GM18870 (cell line): Measurements from ENCODE around the gene KRTAP12-3.
"Not testable (repeated sequence)": the region's sequence is repeated elsewhere in the genome, so short reads cannot be mapped to it uniquely, and the experiment has no call there.

Source experiments
- ATAC-seq: cut with Tn5 transposase; IDR thresholded peaks from one replicate; pipeline ENCODE4 v1.9.1; 2021; ENCODE audit warnings: moderate library complexity; ENCODE audit not compliant: unreplicated experiment

The KRTAP12-3 gene

DNA sequence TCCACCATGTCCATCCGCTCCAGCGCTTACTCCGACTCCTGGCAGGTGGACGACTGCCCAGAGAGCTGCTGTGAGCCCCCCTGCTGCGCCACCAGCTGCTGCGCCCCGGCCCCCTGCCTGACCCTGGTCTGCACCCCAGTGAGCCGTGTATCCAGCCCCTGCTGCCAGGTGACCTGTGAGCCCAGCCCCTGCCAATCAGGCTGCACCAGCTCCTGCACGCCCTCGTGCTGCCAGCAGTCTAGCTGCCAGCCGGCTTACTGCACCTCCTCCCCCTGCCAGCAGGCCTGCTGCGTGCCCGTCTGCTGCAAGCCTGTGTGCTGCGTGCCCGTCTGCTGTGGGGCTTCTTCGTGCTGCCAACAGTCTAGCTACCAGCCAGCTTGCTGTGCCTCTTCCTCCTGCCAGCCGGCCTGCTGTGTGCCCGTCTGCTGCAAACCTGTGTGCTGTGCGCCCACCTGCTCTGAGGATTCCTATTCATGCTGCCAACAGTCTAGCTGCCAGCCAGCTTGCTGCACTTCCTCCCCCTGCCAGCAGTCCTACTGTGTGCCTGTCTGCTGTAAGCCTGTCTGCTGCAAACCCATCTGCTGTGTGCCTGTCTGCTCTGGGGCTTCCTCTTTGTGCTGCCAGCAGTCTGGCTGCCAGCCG lies 30.4 kb upstream of the KRTAP12-3 start:
- not testable (repeated sequence) for ATAC-seq

DNA sequence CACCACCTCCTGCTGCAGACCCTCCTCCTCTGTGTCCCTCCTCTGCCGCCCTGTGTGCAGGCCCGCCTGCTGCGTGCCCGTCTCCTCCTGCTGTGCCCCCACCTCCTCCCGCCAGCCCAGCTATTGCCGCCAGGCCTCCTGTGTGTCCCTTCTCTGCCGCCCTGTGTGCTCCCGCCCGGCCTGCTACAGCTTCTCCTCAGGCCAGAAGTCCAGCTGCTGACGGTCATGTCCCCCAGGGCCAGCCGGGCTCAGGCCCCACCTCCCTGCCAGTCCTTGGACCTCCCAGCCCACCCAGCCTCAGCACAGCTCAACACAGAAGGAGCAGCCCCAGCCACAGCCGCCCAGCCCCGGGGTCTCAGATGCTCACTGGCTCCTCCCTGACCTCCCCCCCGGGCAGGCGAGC lies 29.9 kb upstream of the KRTAP12-3 start:
- ATAC-seq = not testable (repeated sequence)

DNA sequence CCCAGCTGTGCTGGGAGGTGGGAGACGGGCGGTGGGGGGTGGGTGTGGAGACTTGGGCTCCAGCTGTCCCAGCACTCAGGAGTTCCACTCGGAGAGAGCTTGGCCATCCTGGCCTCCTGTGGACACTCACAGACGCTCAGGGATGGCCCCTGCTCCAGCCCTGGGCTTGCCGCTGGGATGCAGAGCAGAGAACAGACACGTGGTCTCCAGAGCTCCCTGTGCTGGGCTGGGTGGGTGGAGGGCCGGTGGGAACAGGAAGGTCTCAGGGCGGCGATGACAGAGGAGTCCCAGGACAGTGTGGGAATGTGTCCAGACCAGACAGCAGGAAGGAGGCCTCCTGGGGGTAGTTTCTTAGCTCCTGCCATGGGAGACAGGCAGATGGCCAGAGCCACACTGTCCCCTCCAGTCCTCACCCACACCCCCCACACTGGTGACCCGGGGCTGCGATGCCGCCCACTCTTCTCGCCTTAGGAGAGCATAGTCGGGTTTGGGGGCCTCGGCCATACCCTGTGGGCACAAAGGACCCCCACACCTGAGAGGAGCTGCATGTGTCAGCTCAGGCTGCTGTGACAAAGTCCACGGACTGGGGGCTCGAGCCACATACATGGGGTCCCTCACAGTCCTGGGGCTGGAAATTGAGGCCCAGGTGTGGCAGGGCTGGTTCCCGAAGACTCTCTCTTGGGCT lies 28.9 kb upstream of the KRTAP12-3 start:
- no peak for ATAC-seq

DNA sequence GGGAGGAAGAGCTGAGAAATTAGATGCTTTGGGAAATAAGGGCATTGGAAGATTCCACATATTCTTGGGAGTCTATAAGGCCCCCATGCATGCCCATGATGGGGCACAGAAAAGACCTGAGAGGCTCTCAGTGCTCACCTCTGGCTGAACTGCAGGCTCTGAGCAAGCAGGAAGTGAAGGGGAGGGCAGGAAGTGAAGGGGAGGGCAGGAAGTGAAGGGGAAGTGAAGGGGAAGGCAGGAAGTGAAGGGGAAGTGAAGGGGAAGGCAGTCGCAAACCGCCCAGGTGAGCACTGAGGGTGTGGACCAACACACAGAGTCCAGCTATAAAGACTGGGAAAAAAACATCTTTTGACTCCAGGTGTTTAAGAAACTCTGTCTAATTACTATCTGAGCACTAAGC lies 27.3 kb upstream of the KRTAP12-3 start:
- no peak for ATAC-seq

DNA sequence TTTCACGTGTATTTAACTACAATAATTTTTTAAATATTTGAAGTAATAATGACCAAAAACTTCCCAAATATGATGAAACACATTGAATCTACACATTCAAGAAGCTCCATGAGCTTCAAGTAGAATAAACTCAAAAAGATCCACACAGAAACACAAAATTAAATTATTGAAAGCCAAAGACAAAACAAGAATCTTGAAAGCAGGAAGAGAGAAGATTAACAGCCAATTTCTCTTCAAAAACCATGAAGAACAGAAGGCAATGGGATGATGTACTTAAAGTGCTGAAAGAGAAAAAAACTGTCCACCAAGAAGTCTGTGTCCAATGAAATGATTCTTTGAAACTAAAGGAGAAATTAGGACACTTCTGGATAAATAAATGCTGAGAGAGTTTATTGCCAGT lies 25.7 kb upstream of the KRTAP12-3 start:
- ATAC-seq = no peak

DNA sequence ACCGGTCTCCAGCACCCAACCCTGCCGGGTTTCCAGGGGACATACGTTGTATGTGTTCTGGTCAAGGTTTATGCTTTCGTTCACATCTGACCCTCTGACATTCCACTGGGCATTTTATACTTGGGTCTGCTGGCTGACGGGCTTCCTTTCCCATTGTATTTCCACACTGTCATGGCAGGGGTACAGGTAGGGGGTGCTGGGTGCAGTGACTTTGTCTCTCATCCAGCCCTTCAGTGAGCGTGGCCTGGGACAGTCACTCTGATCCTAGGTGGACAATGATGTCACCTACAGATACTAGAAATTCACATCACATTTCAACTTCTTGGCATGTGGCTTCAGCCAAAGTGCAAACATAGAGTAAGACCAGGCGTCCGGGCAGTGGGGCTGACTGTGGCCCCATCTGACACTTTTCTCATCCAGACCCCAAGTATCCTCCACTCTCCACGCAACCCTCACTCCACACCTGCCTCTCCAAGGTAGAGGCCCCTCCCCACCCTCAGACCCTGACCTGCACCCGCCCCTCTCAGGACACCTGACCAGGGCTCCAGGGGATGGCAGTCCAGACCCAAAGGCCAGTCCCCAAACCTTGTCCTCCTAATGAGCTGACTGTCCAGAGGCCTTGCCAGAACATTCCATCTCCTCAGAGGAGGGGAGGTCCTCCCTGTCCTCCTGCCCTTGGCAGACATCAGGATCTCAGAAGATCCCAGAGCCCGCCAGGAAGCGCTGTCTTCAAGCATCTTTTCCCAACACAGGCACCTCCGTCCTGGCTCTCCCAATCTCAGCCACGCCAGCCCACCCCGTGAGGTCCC lies 21.3 kb upstream of the KRTAP12-3 start:
- no peak for ATAC-seq

DNA sequence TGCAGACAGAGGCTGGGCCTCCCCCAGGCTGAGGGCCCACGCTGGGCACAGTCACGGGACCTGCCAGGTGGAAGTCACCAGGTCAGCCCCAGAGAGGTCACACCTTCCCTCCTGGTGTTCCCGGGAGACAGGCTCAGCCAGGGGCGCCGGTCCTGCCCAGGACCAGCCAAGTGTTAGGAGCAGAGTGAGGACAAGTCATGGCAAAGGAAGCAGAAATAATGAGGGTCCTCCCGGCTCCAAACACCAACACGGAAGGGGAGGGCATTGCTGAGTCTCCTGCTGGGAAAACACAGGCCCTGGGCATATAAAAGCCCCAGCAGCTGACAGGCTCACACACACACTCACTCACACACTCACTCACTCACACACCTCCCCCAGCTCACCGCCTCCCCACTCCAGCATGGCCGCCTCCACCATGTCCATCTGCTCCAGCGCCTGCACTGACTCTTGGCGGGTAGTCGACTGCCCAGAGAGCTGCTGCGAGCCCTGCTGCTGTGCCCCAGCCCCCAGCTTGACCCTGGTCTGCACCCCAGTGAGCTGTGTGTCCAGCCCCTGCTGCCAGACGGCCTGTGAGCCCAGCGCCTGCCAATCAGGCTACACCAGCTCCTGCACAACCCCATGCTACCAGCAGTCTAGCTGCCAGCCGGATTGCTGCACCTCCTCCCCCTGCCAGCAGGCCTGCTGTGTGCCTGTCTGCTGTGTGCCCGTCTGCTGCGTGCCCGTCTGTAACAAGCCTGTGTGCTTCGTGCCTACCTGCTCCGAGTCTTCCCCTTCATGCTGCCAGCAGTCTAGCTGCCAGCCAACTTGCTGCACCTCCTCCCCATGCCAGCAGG lies 20.5 kb upstream of the KRTAP12-3 start, which contains the start of gene KRTAP10-10:
TSS of gene KRTAP10-10 (plus strand) at position 339 of the 833 bp plus-strand sequence. CDS start at position 401, 62 bp downstream.
- no peak for ATAC-seq

DNA sequence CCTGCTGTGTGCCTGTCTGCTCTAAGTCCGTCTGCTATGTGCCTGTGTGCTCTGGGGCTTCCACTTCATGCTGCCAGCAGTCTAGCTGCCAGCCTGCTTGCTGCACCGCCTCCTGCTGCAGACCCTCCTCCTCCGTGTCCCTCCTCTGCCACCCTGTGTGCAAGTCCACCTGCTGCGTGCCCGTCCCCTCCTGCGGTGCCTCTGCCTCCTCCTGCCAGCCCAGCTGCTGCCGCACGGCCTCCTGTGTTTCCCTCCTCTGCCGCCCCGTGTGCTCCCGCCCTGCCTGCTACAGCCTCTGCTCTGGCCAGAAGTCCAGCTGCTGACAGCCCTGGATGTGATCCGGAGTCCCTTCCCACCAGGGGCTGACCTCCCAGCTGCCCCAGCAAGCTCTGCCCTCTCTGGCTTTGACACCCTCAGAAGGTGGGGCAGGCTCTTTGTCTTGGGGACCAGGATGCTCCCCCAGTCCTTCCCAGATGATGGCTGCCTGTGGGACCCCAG lies 19.8 kb upstream of the KRTAP12-3 start:
- ATAC-seq = not testable (repeated sequence)

DNA sequence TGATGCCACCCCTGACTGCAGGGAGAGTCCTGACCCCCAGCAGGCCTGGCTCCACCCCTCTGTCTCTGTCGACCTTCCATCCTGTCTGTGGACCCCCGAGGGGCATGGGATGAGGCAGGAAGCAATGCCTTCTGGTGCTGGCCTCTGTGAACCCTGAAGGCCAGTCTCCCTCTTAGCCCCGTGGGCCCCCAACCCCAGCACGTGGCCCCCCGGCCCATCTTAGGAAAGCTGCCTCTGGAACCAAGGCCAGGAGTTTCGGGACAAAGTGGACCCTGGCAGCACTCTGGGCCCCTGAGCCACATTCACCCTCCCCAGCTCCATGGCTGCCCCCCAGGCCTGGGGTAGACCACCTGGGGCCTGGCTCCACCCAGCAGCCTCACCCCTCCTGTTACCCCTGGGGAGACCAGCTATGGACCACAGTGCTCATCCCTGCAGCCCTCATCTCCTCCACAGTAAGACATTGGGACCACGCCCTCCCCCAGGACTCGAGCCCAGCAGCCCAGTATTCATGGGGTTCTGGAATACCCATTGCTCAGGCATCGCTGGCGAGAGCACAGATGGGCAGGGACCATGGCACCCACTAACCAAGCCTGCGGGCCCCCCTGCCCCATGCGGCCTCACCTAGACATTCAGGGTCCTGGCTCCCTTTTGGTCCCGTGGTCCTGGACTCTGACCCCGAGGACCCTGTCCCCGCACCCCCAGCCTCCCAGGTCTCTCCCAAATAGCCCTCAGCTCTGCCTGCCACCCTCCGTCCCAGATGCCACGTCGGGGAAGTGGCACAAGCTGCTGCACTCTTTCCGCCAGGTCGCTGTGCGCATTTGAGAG lies 19.0 kb upstream of the KRTAP12-3 start:
- ATAC-seq = not testable (repeated sequence)

DNA sequence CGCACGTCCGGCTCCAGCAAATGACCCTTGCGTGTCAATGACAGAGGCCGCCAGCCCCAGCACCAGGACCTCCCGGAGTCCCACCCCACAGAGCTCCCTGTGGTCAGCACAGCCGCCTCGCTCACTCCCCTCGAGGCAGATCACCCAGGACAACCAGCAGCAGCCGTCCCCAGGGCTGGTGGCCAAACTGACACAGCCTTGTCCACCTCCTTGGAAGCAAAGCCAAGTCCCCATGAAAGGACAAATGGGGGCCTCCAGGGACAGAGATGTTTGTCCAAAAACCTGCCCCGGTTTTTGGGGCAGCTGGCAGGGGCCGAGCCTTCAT lies 18.4 kb upstream of the KRTAP12-3 start:
- no peak for ATAC-seq

DNA sequence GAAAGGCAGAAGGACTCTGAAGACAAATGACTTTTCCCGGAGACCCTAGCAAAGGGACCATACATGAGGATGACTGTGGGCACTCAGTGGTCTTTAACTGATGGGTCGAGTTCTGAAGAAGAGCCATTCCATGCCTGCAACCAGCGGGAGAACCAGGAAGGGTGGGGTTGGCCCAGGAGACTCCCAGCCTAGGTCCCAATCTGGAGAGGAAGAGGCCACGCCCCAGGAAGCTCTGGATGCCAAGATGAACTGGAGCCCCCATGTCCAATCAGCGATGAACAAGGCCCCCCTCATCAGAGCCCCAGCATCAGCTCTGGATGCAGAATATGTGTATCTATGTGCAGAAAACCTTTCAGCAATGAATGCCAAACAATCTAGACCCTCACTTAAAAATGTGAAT lies 17.0 kb upstream of the KRTAP12-3 start:
- no peak for ATAC-seq

DNA sequence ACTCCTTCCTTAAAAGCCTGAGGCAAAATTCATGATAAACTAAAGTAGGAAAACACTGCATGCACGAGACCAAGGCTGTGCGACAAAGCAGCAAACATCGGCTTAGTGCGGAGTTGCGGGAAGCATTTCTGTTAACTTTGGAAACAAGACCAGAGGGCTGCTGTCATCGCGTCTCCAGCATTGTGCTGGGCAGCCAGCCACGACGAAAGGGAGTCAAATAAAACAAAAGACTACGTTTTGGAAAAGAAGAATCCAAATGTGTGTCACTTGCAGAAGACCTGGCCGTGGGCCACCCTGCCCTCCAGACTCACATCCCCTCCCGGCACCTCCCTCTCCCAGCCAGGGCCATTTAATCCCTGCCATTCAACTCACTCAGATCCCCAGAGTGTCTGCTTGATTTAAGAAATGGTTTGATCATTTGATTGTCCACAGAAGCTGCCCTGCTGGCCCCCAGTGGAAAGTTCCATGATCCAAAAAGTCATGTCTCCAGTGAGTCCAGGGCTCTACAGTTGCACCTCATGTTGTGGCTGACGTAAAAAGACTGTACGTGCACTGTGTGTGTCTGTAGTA lies 13.9 kb upstream of the KRTAP12-3 start:
- no peak for ATAC-seq

DNA sequence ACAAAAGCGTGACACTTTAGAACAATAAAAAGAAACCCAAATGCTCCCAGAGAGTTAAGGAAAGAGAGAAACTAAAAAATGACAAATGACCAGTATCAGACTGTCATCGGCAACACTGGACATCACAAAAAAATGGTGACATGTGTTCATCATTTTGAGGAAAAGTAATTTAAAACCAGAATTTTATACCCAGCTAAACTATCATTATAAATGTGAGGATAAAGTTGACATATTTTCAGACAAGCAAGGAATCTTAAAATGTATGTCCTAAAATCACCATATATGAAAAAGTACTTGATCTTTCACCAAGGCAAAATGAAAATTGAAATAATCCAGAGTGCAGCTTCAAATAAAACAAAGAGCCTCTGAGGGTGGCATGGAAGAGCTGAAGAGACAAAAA lies 12.9 kb upstream of the KRTAP12-3 start:
- ATAC-seq = no peak

DNA sequence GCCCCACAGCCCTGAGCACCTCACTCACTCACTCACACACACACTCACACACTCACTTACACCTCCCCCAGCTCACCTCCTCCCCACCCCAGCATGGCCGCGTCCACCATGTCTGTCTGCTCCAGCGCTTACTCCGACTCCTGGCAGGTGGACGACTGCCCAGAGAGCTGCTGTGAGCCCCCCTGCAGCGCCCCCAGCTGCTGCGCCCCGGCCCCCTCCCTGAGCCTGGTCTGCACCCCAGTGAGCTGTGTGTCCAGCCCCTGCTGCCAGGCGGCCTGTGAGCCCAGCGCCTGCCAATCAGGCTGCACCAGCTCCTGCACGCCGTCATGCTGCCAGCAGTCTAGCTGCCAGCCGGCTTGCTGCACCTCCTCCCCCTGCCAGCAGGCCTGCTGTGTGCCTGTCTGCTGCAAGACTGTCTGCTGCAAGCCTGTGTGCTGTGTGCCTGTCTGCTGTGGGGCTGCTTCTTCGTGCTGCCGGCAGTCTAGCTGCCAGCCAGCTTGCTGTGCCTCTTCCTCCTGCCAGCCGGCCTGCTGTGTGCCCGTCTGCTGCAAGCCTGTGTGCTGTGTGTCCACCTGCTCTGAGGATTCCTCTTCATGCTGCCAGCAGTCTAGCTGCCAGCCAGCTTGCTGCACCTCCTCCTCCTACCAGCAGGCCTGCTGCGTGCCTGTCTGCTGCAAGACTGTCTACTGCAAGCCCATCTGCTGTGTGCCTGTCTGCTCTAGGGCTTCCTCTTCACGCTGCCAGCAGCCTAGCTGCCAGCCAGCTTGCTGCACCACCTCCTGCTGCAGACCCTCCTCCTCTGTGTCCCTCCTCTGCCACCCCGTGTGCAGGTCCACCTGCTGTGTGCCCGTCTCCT lies 11.1 kb upstream of the KRTAP12-3 start, which contains the start of gene KRTAP10-11:
TSS of gene KRTAP10-11 (plus strand) at position 49 of the 856 bp plus-strand sequence. CDS start at position 94, 45 bp downstream.
- not testable (repeated sequence) for ATAC-seq

DNA sequence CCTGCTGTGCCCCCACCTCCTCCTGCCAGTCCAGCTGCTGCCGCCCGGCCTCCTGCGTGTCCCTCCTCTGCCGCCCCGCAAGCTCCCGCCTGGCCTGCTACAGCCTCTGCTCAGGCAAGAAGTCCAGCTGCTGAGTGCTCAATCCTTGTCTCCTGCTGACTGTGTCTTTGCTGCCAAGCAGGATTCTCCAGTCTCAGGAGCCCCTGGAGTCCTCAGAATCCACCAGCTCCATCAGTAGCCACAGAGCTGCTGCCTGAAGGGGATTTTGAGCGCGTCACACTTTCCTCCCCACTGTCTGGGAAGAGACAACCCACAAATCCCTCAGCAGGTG lies 10.5 kb upstream of the KRTAP12-3 start:
- no peak for ATAC-seq

DNA sequence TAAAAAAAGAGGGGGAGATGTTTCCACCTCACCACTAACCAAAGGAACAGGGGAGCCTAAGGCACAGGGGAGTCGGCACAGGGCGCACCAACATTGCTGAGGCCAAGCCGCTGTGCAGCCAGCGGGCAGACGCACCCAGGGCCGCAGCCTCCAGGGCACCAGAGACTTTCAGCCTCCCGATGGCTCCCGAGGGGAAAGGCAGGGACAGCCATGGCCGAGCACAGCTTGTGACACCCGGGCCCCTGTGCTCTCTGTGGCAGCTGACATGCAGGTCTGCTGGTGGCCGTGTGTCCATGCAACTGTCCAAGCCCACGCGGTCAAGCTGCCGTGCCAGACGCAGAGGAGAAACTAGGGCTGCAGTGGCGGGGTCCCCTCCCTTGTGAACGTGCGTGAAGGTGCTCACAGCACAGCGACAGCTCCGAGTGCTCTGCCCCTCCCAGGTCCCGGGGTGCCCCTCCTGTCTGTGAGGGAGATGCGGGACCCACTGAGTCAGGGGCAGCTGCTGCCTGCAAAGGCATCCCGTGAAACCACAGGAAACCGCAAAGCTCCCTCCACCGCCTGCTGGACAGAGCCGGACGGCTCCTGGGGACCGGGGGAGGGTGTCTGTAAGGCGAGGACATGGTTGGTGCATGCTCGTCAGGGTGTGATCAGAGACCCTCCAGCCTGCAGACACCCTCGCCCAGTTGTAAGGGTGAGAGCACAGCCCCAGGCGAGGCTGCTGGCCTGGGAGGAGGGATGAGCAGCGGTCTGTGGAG lies 9.0 kb upstream of the KRTAP12-3 start:
- ATAC-seq = no peak

DNA sequence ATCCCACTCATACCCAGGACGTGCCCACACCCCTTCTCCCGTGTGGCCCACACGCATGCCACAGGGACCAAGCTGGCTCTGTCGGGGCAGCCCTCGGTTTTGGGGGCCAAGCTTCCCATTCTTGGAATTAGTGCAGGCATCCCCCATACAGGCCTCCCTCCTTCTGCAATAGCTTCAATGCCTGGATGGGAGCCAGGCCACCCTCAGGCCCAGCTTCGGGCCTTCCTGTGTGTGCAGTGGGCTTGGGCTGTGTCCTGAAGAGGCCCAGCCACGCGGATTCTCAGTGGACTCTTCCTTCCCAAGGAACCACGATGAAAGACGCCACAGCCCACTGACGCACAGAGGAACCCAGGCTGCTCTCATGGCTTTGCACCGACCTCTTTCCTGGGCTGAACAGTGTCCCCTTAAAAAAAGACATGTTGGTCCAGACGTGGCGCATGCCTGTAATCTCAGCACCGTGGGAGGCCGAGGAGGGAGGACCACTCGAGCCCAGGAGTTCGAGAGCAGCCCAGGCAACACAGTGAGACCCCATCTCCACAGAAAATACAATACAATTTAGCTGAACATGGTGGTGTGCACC lies 8.1 kb upstream of the KRTAP12-3 start:
- no peak for ATAC-seq
